NB4 (cell line): Measurements from ENCODE around the gene LHB.

ENCODE experiments used
- MYC ChIP-seq: IDR thresholded peaks from 2 replicates; pipeline ENCODE4 v1.6.1; 2011; ENCODE audit warnings: low read depth, low read length
- POLR2A ChIP-seq: IDR thresholded peaks from 2 replicates; pipeline ENCODE4 v1.6.1; 2011; ENCODE audit warnings: mild to moderate bottlenecking; ENCODE audit not compliant: insufficient read length; ENCODE audit errors: extremely low read depth
- TF ChIP-seq, protein P1 (sequence below): IDR thresholded peaks from one replicate; pipeline ENCODE4 v1.5.1; 2012; ENCODE audit warnings: low read depth, low read length
- TF ChIP-seq, protein P2 (sequence below): IDR thresholded peaks from 2 replicates; pipeline ENCODE4 v1.6.1; 2011; ENCODE audit warnings: low read depth, low read length

GRCh38 chr19:49064029-49064629 lies 47.2 kb upstream of the LHB start:
- TF ChIP-seq, protein P1, sequence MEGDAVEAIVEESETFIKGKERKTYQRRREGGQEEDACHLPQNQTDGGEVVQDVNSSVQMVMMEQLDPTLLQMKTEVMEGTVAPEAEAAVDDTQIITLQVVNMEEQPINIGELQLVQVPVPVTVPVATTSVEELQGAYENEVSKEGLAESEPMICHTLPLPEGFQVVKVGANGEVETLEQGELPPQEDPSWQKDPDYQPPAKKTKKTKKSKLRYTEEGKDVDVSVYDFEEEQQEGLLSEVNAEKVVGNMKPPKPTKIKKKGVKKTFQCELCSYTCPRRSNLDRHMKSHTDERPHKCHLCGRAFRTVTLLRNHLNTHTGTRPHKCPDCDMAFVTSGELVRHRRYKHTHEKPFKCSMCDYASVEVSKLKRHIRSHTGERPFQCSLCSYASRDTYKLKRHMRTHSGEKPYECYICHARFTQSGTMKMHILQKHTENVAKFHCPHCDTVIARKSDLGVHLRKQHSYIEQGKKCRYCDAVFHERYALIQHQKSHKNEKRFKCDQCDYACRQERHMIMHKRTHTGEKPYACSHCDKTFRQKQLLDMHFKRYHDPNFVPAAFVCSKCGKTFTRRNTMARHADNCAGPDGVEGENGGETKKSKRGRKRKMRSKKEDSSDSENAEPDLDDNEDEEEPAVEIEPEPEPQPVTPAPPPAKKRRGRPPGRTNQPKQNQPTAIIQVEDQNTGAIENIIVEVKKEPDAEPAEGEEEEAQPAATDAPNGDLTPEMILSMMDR = no peak
- no peak for TF ChIP-seq MYC
- TF ChIP-seq, protein P2, sequence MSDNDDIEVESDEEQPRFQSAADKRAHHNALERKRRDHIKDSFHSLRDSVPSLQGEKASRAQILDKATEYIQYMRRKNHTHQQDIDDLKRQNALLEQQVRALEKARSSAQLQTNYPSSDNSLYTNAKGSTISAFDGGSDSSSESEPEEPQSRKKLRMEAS = no peak
- no peak for TF ChIP-seq POLR2A
